K562 (cell line): ENCODE results near the gene PARD3. TPM values are rescaled to one million over a fixed set of nuclear protein-coding genes. Genes with fewer than 3 reads are reported as not detected.

ENCODE experiments used
- CHD7 ChIP-seq: fragments of 200-600 bp; sonication (generic); IDR thresholded peaks from one replicate; pipeline ENCODE4 v1.6.1; 2012; ENCODE audit warnings: mild to moderate bottlenecking, low read depth, low read length, inconsistent platforms
- HDAC3 ChIP-seq: fragments of 450-650 bp; IDR thresholded peaks from 2 replicates; pipeline ENCODE4 v1.6.1; 2018; ENCODE audit warnings: borderline replicate concordance, mild to moderate bottlenecking, moderate library complexity; ENCODE audit not compliant: partially characterized antibody
- KLF10 ChIP-seq: fragments of 250-450 bp; sonication (Bioruptor Pico); IDR thresholded peaks from 2 replicates; pipeline ENCODE4 v1.6.1; 2021; ENCODE audit warnings: matching md5 sums
- ZC3H8 ChIP-seq: fragments of 450-650 bp; IDR thresholded peaks from 2 replicates; pipeline ENCODE4 v1.6.1; 2017
- ZNF146 ChIP-seq: IDR thresholded peaks from one replicate; pipeline ENCODE4 v1.6.1; 2018; ENCODE audit warnings: missing compliant biosample characterization; ENCODE audit not compliant: unreplicated experiment
- ZNF217 ChIP-seq: sonication (generic); formaldehyde crosslinking; IDR thresholded peaks from 2 replicates; pipeline ENCODE4 v1.8.0; 2022; ENCODE audit warnings: mild to moderate bottlenecking, missing genetic modification reagents
- ZNF589 ChIP-seq: fragments of 200-800 bp; sonication (Bioruptor generic); IDR thresholded peaks from 2 replicates; pipeline ENCODE4 v1.6.1; 2016; ENCODE audit warnings: low read depth, missing genetic modification characterization, missing compliant biosample characterization
- polyA plus RNA-seq, 8 experiments: library from polyadenylated mRNA; depleted of rRNA in 4 of 8; stranded (reverse) in 5 of 8; unstranded in 3 of 8; fragments of >200 nt; fragmentation: Nextera tagmentation in 2 of 8; fragmentation: Illumina TruSeq in 1 of 8; extraction: Ambion mirVana in 2 of 8; extraction: Trizol in 1 of 8; gene quantifications; 2 replicates each; pipeline versions ENCODE4 v1.2.1 to v1.2.3, GENCODE V29; 2011 to 2014; ENCODE audit warnings: inconsistent platforms in 1 of 8, missing spikeins in 1 of 8
- total RNA-seq, 7 experiments: library from RNA; depleted of rRNA in 6 of 7; stranded (reverse); fragments of >200 nt in 6 of 7; fragmentation: Illumina TruSeq in 2 of 7; extraction: Trizol in 2 of 7; gene quantifications; 2 replicates each; pipeline versions ENCODE4 v1.2.1 to v1.2.3, GENCODE V29; 2011 to 2021; ENCODE audit warnings: low replicate concordance in 1 of 7

PARD3 gene
- total and polyA plus RNA-seq, 9 of the 15 experiments (the other 6 are each of a cell fraction or from before 2014, with no cell fraction given): 2.7 to 11.7 (median 7.7) TPM

GRCh38 chr10:34624323-34625153, 190.6 kb downstream of the PARD3 start (continued):
- TF ChIP-seq CHD7 (no peak), ZC3H8 (no peak), ZNF217 (CRISPR knock-in tag) (no peak), ZNF589 (CRISPR knock-in tag) (no peak), ZNF146 (CRISPR knock-in tag) (no peak), KLF10 (CRISPR knock-in tag) (no peak), HDAC3 (no peak)
